Endothelial cell of umbilical vein (primary cell): ENCODE measurements around the gene SPRED1.

Source experiments
- POLR2A ChIP-seq: IDR thresholded peaks from 2 replicates; pipeline ENCODE4 v1.6.1; 2012; ENCODE audit warnings: low read depth, mild to moderate bottlenecking, control low read depth, low read length
- POLR2AphosphoS5 ChIP-seq: IDR thresholded peaks from 2 replicates; pipeline ENCODE4 v1.6.1; 2012; ENCODE audit warnings: low read depth, mild to moderate bottlenecking, control low read depth, low read length, moderate library complexity; ENCODE audit not compliant: insufficient read depth
- TF ChIP-seq, protein P1 (sequence below), 2 donors: IDR thresholded peaks; 1 replicate in 1 of 2; 2 replicates in 1 of 2; pipeline ENCODE4 v1.5.1; 2011; ENCODE audit warnings: low read length in 2 of 2, mild to moderate bottlenecking in 2 of 2, moderate library complexity in 2 of 2, control low read depth in 1 of 2, inconsistent platforms in 1 of 2, low read depth in 1 of 2; ENCODE audit not compliant: insufficient read depth in 1 of 2; ENCODE audit errors: extremely low read depth in 1 of 2
- TF ChIP-seq, protein P2 (sequence below): IDR thresholded peaks from 2 replicates; pipeline ENCODE4 v1.6.1; 2011; ENCODE audit not compliant: insufficient read depth, insufficient read length

DNA sequence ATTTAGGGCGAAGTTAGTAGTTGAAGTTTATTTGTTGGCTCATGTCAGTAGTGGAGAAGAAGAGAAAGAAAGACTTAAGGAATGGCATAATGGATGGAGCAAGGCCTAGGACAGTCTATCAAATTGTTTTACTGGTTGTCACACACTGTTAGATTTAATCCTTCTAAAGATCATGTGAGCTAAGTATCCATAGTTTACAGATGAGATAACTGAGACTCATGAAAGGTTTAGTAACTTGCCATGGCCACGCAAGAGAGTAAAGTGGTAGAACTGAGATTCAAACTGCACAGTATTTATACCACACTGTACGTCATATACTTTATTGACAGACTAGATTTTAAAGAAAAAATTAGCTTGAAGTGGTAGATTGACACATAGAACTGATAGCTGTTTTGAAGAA lies 11.4 kb downstream of the SPRED1 start:
- TF ChIP-seq POLR2A (no peak), POLR2AphosphoS5 (no peak)
- TF ChIP-seq, protein P1, sequence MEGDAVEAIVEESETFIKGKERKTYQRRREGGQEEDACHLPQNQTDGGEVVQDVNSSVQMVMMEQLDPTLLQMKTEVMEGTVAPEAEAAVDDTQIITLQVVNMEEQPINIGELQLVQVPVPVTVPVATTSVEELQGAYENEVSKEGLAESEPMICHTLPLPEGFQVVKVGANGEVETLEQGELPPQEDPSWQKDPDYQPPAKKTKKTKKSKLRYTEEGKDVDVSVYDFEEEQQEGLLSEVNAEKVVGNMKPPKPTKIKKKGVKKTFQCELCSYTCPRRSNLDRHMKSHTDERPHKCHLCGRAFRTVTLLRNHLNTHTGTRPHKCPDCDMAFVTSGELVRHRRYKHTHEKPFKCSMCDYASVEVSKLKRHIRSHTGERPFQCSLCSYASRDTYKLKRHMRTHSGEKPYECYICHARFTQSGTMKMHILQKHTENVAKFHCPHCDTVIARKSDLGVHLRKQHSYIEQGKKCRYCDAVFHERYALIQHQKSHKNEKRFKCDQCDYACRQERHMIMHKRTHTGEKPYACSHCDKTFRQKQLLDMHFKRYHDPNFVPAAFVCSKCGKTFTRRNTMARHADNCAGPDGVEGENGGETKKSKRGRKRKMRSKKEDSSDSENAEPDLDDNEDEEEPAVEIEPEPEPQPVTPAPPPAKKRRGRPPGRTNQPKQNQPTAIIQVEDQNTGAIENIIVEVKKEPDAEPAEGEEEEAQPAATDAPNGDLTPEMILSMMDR (IDR thresholded peaks at IDR 0.05; ENCODE audit: extremely low read depth in 1 of 2, insufficient read depth in 1 of 2, low read depth in 1 of 2, low read length in 2 of 2) = no peak
- TF ChIP-seq, protein P2, sequence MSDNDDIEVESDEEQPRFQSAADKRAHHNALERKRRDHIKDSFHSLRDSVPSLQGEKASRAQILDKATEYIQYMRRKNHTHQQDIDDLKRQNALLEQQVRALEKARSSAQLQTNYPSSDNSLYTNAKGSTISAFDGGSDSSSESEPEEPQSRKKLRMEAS = no peak
